Measurements from ENCODE around the gene TBX1. TPM values are rescaled to one million over a fixed set of nuclear protein-coding genes. Genes with fewer than 3 reads are reported as not detected.

The TBX1 gene
- total RNA-seq, 2 donors from 2014 or later = 0.12 TPM; not detected in 1

DNA sequence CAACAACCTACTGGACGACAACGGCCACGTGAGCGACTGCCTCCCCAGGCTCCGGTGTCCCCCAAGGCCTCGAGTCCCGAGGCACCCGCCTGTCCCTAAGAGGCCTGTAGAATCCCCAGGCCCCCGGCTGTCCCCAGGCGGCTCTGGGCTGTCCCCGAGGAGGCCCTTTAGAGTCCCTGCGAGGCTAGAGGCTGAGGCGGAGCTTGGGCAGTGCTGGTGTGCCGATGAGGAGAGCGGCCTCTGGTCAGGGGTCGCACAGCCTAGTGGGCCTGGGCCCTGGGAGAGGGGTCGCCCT is 3.7 kb downstream of the TBX1 start:
- peak overlapping the region in 1 of 2 donors; percentile 8 for H3K4me3 Mint-ChIP-seq
- DNase-seq (no peak), ATAC-seq (replicated peaks in 1 of 2) (no peak)
- H3K27ac Mint-ChIP-seq = no peak overlapping the region
- H3K9me3 Mint-ChIP-seq = no peaks in the 10 kb centered on the region
- H3K36me3 Mint-ChIP-seq (ENCODE audit: insufficient read depth in 2 of 2) = peaks cover 4 to 5% of the 10 kb centered on the region in 2 donors
- peaks cover 23% of the 10 kb centered on the region for H3K4me1 Mint-ChIP-seq (ENCODE audit: low read depth)
- H3K27me3 Mint-ChIP-seq (ENCODE audit: low read depth) = peaks cover 59% of the 10 kb centered on the region

DNA sequence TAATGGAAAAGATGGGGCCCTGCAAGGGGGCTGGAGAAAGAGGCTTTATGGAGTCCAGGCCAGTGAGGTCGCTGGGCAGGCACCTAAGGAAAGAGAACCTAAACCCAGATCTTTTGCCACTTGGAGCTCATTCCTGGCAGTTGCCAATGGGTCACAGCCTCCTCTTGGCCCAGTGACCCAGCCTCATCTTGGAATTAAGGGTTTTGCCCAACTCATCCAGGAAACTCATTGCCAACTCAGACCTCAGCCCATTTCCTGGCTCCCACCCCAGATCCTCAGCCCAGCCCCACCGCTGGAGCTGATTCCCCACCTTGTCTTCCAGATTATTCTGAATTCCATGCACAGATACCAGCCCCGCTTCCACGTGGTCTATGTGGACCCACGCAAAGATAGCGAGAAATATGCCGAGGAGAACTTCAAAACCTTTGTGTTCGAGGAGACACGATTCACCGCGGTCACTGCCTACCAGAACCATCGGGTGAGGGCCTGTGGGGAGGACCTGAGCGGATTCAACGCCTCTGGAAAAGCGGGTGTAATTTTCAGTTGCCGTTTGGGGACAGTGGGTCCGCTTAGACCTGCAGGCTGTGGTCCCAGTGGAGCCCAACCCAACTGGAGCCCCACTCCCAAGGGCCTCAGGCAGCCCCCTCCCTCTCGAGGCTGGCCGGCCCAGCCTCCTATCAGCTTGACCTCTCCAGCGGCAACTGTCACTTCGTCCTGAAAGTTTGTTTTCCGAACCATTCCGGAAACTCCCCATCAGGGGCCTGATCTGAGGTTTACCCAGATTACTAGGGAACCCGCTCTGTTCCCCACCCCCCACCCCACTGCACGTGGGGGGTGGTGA is 4.3 kb downstream of the TBX1 start:
- Mint-ChIP-seq H3K9me3 (no peaks in the 10 kb centered on the region), H3K4me3 (peak overlapping the region; percentile 51 to 74), H3K4me1 (ENCODE audit: low read depth) (peaks cover 17% of the 10 kb centered on the region), H3K27ac (no peak overlapping the region), H3K27me3 (ENCODE audit: low read depth) (peaks cover 59% of the 10 kb centered on the region), H3K36me3 (ENCODE audit: insufficient read depth in 2 of 2) (peaks cover 3 to 4% of the 10 kb centered on the region in 2 donors)
- ATAC-seq (replicated peaks in 1 of 2) (no peak), DNase-seq (no peak)

GRCh38 chr22:19765477-19766239 is 5.1 kb downstream of the TBX1 start:
- Mint-ChIP-seq H3K36me3 (ENCODE audit: insufficient read depth in 2 of 2) (no peaks in the 10 kb centered on the region), H3K4me3 (peak overlapping the region; percentile 67 to 74), H3K4me1 (ENCODE audit: low read depth) (peaks cover 11% of the 10 kb centered on the region), H3K27ac (no peak overlapping the region), H3K9me3 (no peaks in the 10 kb centered on the region), H3K27me3 (ENCODE audit: low read depth) (peaks cover 59% of the 10 kb centered on the region)
- DNase-seq (peak in 1 of 2 donors; percentile 32), ATAC-seq (replicated peaks in 1 of 2) (peak; percentile 38 to 40)

DNA sequence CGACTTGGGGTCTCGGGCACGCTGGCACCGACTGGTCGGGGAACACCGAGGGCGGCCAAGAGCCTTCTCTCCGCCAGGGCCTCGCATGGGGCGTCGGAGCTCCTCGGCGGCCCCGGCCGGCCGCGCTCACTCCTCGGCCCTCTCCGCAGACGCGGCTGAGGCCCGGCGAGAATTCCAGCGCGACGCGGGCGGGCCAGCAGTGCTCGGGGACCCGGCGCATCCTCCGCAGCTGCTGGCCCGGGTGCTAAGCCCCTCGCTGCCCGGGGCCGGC is 5.6 kb downstream of the TBX1 start:
- no peak overlapping the region for H3K27ac Mint-ChIP-seq
- H3K36me3 Mint-ChIP-seq (ENCODE audit: insufficient read depth in 2 of 2) = no peaks in the 10 kb centered on the region
- no peaks in the 10 kb centered on the region for H3K9me3 Mint-ChIP-seq
- peaks cover 11% of the 10 kb centered on the region for H3K4me1 Mint-ChIP-seq (ENCODE audit: low read depth)
- ATAC-seq (replicated peaks in 1 of 2) (peak; percentile 4 to 12), DNase-seq (no peak)
- no peak overlapping the region for H3K4me3 Mint-ChIP-seq
- H3K27me3 Mint-ChIP-seq (ENCODE audit: low read depth) = peaks cover 59% of the 10 kb centered on the region

- peak; percentile 83 to 84 for ATAC-seq (replicated peaks in 1 of 2)
- Mint-ChIP-seq H3K36me3 (ENCODE audit: insufficient read depth in 2 of 2) (no peaks in the 10 kb centered on the region), H3K27me3 (ENCODE audit: low read depth) (peaks cover 58% of the 10 kb centered on the region)
Observed at GRCh38 chr22:19766511-19767426, 6.2 kb downstream of the TBX1 start.

GRCh38 chr22:19767427-19768341 is 7.1 kb downstream of the TBX1 start:
- H3K27me3 Mint-ChIP-seq (ENCODE audit: low read depth) = peaks cover 60% of the 10 kb centered on the region
- DNase-seq (peak in 1 of 2 donors; percentile 36), ATAC-seq (replicated peaks in 1 of 2) (peak; percentile 54 to 57)
- H3K36me3 Mint-ChIP-seq (ENCODE audit: insufficient read depth in 2 of 2) = no peaks in the 10 kb centered on the region
- H3K4me3 Mint-ChIP-seq = peak overlapping the region; percentile 75 to 84
- peaks cover 11% of the 10 kb centered on the region for H3K4me1 Mint-ChIP-seq (ENCODE audit: low read depth)
- H3K9me3 Mint-ChIP-seq = no peaks in the 10 kb centered on the region
- H3K27ac Mint-ChIP-seq = no peak overlapping the region

More at GRCh38 chr22:19766511-19767426, 6.2 kb downstream of the TBX1 start:
- DNase-seq = peak; percentile 72 to 74
- H3K9me3 Mint-ChIP-seq = no peaks in the 10 kb centered on the region
- H3K4me3 Mint-ChIP-seq = peak overlapping the region; percentile 75 to 84
- peaks cover 11% of the 10 kb centered on the region for H3K4me1 Mint-ChIP-seq (ENCODE audit: low read depth)
- no peak overlapping the region for H3K27ac Mint-ChIP-seq

DNA sequence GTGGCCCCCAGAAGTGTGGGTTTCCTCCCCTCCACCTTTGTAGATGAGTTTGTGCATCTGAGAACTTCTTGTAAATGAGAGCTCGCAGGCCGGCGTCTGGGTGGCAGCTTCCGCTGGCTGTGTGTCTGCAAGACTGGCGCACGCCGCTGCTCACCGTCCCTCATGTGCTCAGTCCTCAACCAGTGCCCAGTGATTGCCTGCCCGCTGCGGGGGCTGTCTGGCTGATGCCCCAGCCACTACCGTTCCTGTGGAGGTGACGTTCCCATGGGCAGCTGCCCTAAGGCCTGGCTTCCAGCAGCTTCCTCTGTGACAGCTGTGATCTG is 8.8 kb downstream of the TBX1 start:
- Mint-ChIP-seq H3K4me1 (ENCODE audit: low read depth) (peaks cover 11% of the 10 kb centered on the region), H3K36me3 (ENCODE audit: insufficient read depth in 2 of 2) (no peaks in the 10 kb centered on the region), H3K9me3 (no peaks in the 10 kb centered on the region), H3K27ac (no peak overlapping the region), H3K27me3 (ENCODE audit: low read depth) (peaks cover 73% of the 10 kb centered on the region), H3K4me3 (no peak overlapping the region)
- DNase-seq (no peak), ATAC-seq (replicated peaks in 1 of 2) (no peak)

DNA sequence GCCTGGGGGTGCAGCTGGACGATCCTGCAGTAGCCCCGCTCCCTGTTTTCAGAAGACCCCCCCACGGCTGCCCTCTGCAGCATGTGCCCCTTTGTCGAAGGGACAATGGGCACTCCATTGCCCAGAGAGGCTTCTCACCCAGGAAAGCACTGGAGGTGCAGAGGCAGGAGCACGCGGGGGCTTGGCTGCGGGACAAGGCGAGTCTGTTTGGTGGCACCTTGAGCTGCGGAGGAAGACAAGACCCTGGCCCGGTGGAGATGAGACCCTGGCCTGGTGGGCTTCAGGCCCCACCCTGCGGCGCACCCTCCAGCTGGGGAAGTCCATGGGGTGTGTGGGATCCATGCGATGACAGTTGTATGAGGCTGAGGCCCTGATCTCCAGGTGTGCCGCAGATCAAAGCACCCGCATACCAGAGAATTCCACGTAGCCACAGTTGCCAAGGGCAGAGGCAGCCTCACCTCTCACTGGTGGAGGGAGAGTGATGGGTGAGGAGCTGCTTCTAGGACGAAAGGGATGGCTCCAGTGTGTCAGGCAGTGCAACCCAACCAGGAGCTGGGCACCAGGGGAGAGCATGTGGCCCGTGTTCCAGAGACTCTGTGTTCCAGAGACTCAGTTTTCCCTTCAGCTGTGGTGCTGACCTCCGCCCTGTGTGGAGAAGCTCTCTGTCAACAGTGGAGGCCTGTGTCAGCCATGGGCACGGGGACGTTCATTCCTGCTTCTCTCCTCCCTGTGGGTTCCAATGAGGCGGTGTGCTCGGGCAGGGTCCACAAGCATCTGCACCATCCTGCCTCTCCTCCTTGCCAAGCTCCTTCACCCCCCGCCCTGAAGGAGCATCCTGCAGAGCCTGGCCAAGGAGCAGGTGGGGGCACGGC is 10.0 kb downstream of the TBX1 start:
- Mint-ChIP-seq H3K4me3 (no peak overlapping the region), H3K9me3 (no peaks in the 10 kb centered on the region), H3K27ac (no peak overlapping the region), H3K27me3 (ENCODE audit: low read depth) (peaks cover 64% of the 10 kb centered on the region), H3K36me3 (ENCODE audit: insufficient read depth in 2 of 2) (no peaks in the 10 kb centered on the region), H3K4me1 (ENCODE audit: low read depth) (peaks cover 11% of the 10 kb centered on the region)
- ATAC-seq (replicated peaks in 1 of 2) (no peak), DNase-seq (no peak)

DNA sequence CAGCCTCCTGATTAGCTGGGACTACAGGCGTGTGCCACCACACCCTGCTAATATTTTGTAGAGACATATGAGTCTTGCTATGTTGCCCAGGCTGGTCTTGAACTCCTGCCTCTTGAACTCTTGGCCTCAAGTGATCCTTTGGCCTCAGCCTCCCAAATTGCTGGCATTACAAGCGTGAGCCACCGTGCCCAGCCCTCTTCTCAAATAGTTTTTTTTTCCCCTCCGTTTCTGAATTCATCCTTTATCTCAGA is 11.8 kb downstream of the TBX1 start:
- Mint-ChIP-seq H3K4me3 (no peak overlapping the region), H3K4me1 (ENCODE audit: low read depth) (peaks cover 6% of the 10 kb centered on the region), H3K36me3 (ENCODE audit: insufficient read depth in 2 of 2) (no peaks in the 10 kb centered on the region), H3K27me3 (ENCODE audit: low read depth) (peaks cover 63% of the 10 kb centered on the region), H3K27ac (no peak overlapping the region), H3K9me3 (no peaks in the 10 kb centered on the region)
- no peak for ATAC-seq (replicated peaks in 1 of 2)
- no peak for DNase-seq

DNA sequence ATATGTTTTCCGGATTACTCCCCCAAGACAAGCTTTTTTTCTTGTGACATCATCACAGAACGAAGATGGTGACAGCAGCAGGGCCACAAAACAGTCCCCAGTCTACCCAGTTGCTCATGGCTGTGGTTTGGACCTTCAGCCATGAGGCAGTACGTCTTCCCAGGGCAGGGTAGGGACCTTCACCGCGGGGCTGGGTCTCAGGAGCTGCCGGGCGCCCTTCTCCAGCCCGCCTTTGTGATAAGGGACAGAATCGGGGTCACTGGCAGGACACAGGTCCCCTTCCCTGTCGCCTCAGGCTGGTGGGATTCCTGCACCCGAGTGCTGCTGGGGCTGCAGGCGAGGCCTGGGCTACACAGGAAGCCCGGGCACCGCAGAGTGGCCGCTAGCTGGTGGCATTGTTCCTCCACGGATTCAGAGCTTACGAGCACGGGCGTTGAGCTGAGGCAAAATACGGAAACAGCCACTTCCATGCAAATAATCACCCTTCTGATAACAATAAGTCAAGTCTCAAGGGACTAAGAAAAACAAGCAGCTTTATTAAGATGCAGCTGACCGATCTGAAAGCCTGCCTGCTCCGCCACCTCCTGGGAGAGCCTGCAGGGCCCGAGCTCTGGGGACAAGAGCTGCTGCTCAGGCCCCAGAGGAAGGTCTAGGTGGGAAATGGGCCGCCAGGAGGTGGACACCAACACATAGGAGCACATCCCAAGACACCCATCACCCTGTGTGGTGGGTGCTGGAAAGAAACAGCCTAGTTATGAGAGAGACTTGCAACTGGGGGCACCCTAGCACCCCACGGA is 12.3 kb downstream of the TBX1 start:
- Mint-ChIP-seq H3K27me3 (ENCODE audit: low read depth) (peaks cover 57% of the 10 kb centered on the region), H3K4me3 (no peak overlapping the region), H3K27ac (no peak overlapping the region), H3K9me3 (no peaks in the 10 kb centered on the region), H3K4me1 (ENCODE audit: low read depth) (peaks cover under 1% of the 10 kb centered on the region), H3K36me3 (ENCODE audit: insufficient read depth in 2 of 2) (no peaks in the 10 kb centered on the region)
- ATAC-seq (replicated peaks in 1 of 2) (no peak), DNase-seq (no peak)

DNA sequence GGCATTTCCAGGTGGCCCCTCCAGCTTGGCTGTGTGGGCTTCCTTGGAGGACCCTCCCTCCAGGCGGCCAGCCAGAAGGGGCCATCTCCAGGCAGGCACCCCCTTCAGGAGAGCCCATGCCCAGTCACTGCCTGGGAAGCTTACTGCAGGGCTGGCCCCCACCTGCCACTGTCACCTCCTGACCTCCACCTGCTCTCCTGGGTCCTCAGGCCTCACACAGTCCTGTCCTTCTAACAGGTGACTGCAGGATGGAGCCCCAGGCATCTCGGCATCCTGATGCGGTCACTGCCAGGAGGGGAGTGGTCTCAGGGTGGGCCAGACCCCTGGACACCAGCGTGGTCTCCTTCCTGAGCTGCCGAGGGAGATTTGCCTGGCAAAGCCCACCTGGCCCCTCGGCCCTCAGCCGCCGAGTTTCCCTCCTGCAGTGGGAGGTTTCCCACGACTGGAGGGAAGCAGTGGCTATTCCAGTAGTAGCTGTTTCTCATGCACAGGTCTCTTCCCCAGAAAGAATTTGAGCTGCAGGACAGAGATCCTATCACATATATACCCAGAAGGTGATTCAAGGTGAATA is 13.0 kb downstream of the TBX1 start:
- H3K27me3 Mint-ChIP-seq (ENCODE audit: low read depth) = peaks cover 56% of the 10 kb centered on the region

More for the DNA sequence above, 13.0 kb downstream of the TBX1 start:
- H3K9me3 Mint-ChIP-seq = no peaks in the 10 kb centered on the region
- H3K4me3 Mint-ChIP-seq = no peak overlapping the region
- DNase-seq (no peak), ATAC-seq (replicated peaks in 1 of 2) (no peak)
- H3K4me1 Mint-ChIP-seq (ENCODE audit: low read depth) = no peaks in the 10 kb centered on the region
- no peaks in the 10 kb centered on the region for H3K36me3 Mint-ChIP-seq (ENCODE audit: insufficient read depth in 2 of 2)
- no peak overlapping the region for H3K27ac Mint-ChIP-seq

All from activated T-cell treated with anti-CD3 and anti-CD28 coated beads, Interleukin-2, amount 50 U/mL, for 72 hours (primary cell).